ENCODE results near the gene COL18A1. TPM values are rescaled to one million over a fixed set of nuclear protein-coding genes. Genes with fewer than 3 reads are reported as not detected.
"Not testable (repeated sequence)": the region's sequence is repeated elsewhere in the genome, so short reads cannot be mapped to it uniquely, and the experiment has no call there.

COL18A1 gene
- total RNA-seq, 1 donor, result 8.6 TPM

- H3K4me1 ChIP-seq (ENCODE audit: insufficient read depth, low read length), result no peaks in the 10 kb centered on the region
- H3K9me3 ChIP-seq (ENCODE audit: low read depth, low read length), result no peaks in the 10 kb centered on the region
- H3K4me3 ChIP-seq (ENCODE audit: low read length), result no peak overlapping the region
- no peaks in the 10 kb centered on the region for H3K27me3 ChIP-seq (ENCODE audit: insufficient read depth, low read length)
Observed at GRCh38 chr21:45496968-45497845, 92.2 kb downstream of the COL18A1 start.

GRCh38 chr21:45497846-45498645 is 93.1 kb downstream of the COL18A1 start:
- H3K4me1 ChIP-seq (ENCODE audit: insufficient read depth, low read length), result no peaks in the 10 kb centered on the region
- no peak overlapping the region for H3K4me3 ChIP-seq (ENCODE audit: low read length)
- no peaks in the 10 kb centered on the region for H3K27me3 ChIP-seq (ENCODE audit: insufficient read depth, low read length)
- H3K9me3 ChIP-seq (ENCODE audit: low read depth, low read length), result no peaks in the 10 kb centered on the region

- Histone ChIP-seq H3K9me3 (ENCODE audit: low read depth, low read length) (no peaks in the 10 kb centered on the region), H3K4me3 (ENCODE audit: low read length) (no peak overlapping the region), H3K27me3 (ENCODE audit: insufficient read depth, low read length) (no peaks in the 10 kb centered on the region), H3K4me1 (ENCODE audit: insufficient read depth, low read length) (no peaks in the 10 kb centered on the region)
Observed at GRCh38 chr21:45498646-45499000, 93.7 kb downstream of the COL18A1 start.

- H3K9me3 ChIP-seq (ENCODE audit: low read depth, low read length), result no peaks in the 10 kb centered on the region
- no peak overlapping the region for H3K4me3 ChIP-seq (ENCODE audit: low read length)
- H3K4me1 ChIP-seq (ENCODE audit: insufficient read depth, low read length), result no peaks in the 10 kb centered on the region
- no peaks in the 10 kb centered on the region for H3K27me3 ChIP-seq (ENCODE audit: insufficient read depth, low read length)
Observed at GRCh38 chr21:45499201-45499750, 94.3 kb downstream of the COL18A1 start.

DNA sequence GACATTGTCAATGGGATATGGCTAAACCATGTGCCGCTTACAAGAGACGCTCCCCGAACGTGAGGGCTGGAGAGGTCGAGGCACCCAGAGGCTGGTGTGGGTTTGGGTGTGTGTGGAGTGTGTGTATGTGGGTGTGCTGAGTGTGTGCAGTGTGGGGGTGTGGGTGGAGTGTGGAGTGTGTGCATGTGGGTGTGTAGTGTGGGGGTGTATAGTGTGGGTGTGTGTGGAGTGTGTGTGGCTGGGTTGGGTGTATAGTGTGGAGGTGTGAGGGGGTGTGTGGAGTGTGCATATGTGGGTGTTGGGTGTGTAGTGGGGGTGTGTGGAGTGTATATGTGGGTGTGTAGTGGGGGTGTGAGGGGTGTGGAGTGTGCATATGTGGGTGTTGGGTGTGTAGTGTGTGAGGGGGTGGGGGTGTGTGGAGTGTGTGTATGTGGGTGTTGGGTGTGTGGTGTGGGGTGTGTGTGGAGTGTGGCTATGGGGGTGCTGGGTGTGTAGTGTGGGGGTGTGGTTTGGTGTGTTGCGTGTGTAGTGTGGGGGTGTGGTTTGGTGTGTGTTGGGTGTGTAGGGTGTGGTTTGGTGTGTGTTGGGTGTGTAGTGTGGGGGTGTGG is 95.1 kb downstream of the COL18A1 start:
- no peaks in the 10 kb centered on the region for H3K27me3 ChIP-seq (ENCODE audit: insufficient read depth, low read length)
- no peaks in the 10 kb centered on the region for H3K4me1 ChIP-seq (ENCODE audit: insufficient read depth, low read length)
- H3K9me3 ChIP-seq (ENCODE audit: low read depth, low read length), result no peaks in the 10 kb centered on the region
- no peak overlapping the region for H3K4me3 ChIP-seq (ENCODE audit: low read length)

DNA sequence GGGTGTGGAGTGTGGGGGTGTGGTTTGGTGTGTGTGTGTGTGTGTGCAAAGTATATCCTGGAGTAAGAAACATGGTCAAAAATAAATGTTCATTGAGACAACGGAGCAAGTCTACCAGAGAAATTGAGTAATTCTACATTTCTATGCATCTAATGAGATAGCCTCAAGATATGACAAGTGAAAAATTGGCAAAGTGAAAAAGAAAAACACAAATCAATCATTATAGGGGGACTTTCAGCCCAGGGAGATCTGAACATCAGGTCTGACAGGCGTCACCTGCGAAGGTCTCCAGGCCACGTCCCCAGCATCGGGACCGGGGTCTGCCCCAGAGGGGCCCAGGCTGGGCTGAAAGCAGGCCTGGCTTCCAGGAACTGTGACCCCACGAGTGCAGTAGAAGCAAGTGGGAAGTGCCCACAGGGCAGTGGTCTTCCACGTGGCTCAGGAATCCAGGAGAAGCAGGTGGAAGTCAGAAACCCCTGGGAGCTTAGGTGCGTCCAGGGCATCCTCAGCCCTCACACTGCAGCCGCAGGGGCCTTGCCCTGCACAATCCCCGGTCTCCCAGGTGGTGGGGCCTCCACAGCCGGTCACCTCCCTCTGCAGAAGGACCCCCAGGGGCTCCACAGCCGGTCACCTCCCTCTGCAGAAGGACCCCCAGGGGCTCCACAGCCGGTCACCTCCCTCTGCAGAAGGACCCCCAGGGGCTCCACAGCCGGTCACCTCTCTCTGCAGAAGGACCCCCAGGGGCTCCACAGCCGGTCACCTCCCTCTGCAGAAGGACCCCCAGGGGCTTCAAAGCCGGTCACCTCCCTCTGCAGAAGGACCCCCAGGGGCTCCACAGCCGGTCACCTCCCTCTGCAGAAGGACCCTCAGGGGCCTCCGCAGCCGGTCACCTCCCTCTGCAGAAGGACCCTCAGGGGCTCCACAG is 96.4 kb downstream of the COL18A1 start:
- H3K27me3 ChIP-seq (ENCODE audit: insufficient read depth, low read length); H3K4me3 ChIP-seq (ENCODE audit: low read length); H3K9me3 ChIP-seq (ENCODE audit: low read depth, low read length); H3K4me1 ChIP-seq (ENCODE audit: insufficient read depth, low read length): not testable (repeated sequence)

GRCh38 chr21:45502006-45502345 is 97.0 kb downstream of the COL18A1 start:
- Histone ChIP-seq H3K27me3 (ENCODE audit: insufficient read depth, low read length) (no peaks in the 10 kb centered on the region), H3K4me3 (ENCODE audit: low read length) (no peak overlapping the region), H3K4me1 (ENCODE audit: insufficient read depth, low read length) (no peaks in the 10 kb centered on the region), H3K9me3 (ENCODE audit: low read depth, low read length) (no peaks in the 10 kb centered on the region)

- Histone ChIP-seq H3K4me3 (ENCODE audit: low read length) (no peak overlapping the region), H3K27me3 (ENCODE audit: insufficient read depth, low read length) (no peaks in the 10 kb centered on the region), H3K9me3 (ENCODE audit: low read depth, low read length) (no peaks in the 10 kb centered on the region), H3K4me1 (ENCODE audit: insufficient read depth, low read length) (no peaks in the 10 kb centered on the region)
Observed at GRCh38 chr21:45502600-45502999, 97.6 kb downstream of the COL18A1 start.

GRCh38 chr21:45503226-45503625 is 98.3 kb downstream of the COL18A1 start:
- not testable (repeated sequence) for H3K4me3 ChIP-seq (ENCODE audit: low read length); H3K9me3 ChIP-seq (ENCODE audit: low read depth, low read length); H3K4me1 ChIP-seq (ENCODE audit: insufficient read depth, low read length); H3K27me3 ChIP-seq (ENCODE audit: insufficient read depth, low read length)

- no peaks in the 10 kb centered on the region for H3K27me3 ChIP-seq (ENCODE audit: insufficient read depth, low read length)
- H3K4me3 ChIP-seq (ENCODE audit: low read length), result no peak overlapping the region
- no peaks in the 10 kb centered on the region for H3K9me3 ChIP-seq (ENCODE audit: low read depth, low read length)
- no peaks in the 10 kb centered on the region for H3K4me1 ChIP-seq (ENCODE audit: insufficient read depth, low read length)
Observed at GRCh38 chr21:45504021-45504515, 99.1 kb downstream of the COL18A1 start.

DNA sequence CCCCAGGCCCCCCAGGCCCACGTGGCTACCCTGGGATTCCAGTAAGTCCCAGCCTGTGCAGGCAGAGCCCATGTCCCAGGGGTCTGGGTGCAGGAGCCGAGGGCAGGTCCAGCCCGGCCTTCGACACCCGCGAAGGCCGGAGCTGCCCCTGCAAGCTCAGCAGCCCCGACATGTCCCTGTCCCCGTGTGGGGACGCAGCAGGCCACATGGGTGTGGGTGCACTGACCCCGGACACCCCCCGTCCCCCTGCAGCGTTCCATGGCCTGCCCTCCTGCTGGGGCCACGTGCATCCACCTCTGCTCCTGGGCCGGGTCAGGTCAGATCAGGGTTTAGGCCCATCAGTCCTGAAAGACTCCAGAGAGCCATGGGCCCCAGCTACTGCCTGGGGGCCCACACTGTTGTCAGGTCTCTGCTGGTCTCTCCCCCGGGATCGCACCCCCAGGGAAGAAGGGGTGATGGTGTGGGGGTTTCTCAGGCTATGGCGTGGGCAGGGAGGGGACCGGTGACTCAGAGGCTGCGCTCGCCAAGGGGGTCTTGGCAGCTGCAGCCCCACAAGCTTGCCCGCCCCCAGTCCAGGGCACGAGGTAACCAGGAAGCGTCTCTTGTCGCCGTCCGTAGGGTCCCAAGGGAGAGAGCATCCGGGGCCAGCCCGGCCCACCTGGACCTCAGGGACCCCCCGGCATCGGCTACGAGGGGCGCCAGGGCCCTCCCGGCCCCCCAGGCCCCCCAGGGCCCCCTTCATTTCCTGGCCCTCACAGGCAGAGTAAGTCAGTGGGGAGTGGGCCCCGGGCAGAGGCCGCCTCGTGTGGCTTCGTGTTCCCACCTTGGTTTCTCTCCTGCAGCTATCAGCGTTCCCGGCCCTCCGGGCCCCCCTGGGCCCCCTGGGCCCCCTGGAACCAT is 99.8 kb downstream of the COL18A1 start:
- no peaks in the 10 kb centered on the region for H3K9me3 ChIP-seq (ENCODE audit: low read depth, low read length)
- no peaks in the 10 kb centered on the region for H3K4me1 ChIP-seq (ENCODE audit: insufficient read depth, low read length)
- no peak overlapping the region for H3K4me3 ChIP-seq (ENCODE audit: low read length)
- no peaks in the 10 kb centered on the region for H3K27me3 ChIP-seq (ENCODE audit: insufficient read depth, low read length)

DNA sequence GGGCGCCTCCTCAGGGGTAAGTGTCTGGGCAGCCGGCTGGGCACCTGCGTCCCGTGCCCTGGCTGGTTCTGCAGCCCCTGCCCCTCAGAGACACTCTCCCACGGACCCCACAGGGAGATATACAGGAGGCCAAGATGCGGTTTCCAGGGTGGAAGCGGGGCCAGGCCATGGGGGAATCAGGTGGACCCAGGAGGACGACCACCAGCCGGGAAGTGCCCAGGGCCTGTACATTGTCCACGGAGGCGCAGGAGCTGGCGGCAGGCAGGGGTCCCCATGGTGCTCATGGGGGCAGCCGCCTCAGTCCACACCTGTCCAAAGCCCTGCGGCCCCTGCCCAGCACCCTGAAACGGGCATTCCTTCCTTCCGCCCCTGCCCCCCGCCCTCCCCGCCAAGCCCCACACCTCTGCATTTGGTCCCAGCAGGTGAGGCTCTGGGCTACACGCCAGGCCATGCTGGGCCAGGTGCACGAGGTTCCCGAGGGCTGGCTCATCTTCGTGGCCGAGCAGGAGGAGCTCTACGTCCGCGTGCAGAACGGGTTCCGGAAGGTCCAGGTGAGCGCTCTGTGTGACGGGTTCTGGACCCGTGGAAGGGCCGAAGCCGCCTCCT is 100.6 kb downstream of the COL18A1 start:
- Histone ChIP-seq H3K9me3 (ENCODE audit: low read depth, low read length) (no peaks in the 10 kb centered on the region), H3K27me3 (ENCODE audit: insufficient read depth, low read length) (no peaks in the 10 kb centered on the region), H3K4me1 (ENCODE audit: insufficient read depth, low read length) (no peaks in the 10 kb centered on the region), H3K4me3 (ENCODE audit: low read length) (no peak overlapping the region)

DNA sequence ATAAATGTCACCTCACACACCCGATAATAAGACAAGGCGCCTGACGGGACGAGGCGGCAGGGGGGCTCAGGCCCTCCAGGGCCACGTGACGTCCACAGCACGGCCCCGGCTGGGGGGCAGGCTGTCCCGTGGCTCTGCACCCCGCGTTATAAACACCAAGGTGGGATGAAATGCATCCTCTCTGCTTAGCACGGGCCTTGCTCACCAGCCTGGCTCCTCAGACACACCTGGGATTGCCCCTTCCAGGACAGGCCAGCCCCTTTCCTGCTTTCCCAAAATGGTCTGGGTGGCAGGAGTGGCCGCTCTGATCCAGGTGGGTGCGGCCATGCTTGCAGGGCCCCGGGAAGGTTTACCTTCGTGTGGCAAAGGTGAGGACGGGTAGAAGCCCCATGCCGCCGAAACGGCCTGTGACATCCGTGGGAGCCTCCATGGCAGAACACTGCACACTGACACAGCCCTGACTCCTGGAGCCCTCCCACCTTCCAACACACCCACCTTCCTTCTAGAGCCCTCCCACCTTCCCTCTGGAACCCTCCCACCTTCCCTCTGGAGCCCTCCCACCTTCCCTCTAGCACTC is 101.4 kb downstream of the COL18A1 start:
- Histone ChIP-seq H3K27me3 (ENCODE audit: insufficient read depth, low read length) (no peaks in the 10 kb centered on the region), H3K9me3 (ENCODE audit: low read depth, low read length) (no peaks in the 10 kb centered on the region), H3K4me3 (ENCODE audit: low read length) (no peak overlapping the region), H3K4me1 (ENCODE audit: insufficient read depth, low read length) (no peaks in the 10 kb centered on the region)
